GM19238 (cell line): ENCODE measurements around the gene NPAS3.

ENCODE experiments used
- DNase-seq: peaks from one replicate; pipeline ENCODE4 v3.0.0; 2011; ENCODE audit warnings: low spot score; ENCODE audit not compliant: insufficient read length

The NPAS3 gene

GRCh38 chr14:33569821-33570687 is 631.4 kb downstream of the NPAS3 start:
- no peak for DNase-seq

GRCh38 chr14:33570694-33571310 is 632.1 kb downstream of the NPAS3 start:
- DNase-seq, result no peak

- DNase-seq, result no peak
These were observed 634.7 kb downstream of the NPAS3 start for GRCh38 chr14:33573301-33573880.

- DNase-seq, result no peak
These were observed 637.3 kb downstream of the NPAS3 start for GRCh38 chr14:33576014-33576413.

- DNase-seq, result no peak
These were observed 640.0 kb downstream of the NPAS3 start for GRCh38 chr14:33578461-33579216.

- no peak for DNase-seq
These were observed 641.6 kb downstream of the NPAS3 start for GRCh38 chr14:33580231-33580749.

- no peak for DNase-seq
These were observed 642.2 kb downstream of the NPAS3 start for GRCh38 chr14:33580841-33581240.

- no peak for DNase-seq
These were observed 646.0 kb downstream of the NPAS3 start for GRCh38 chr14:33584697-33585096.

- no peak for DNase-seq
These were observed 648.1 kb downstream of the NPAS3 start for GRCh38 chr14:33586806-33587205.

GRCh38 chr14:33587791-33588190 is 649.1 kb downstream of the NPAS3 start:
- DNase-seq, result no peak

GRCh38 chr14:33588771-33589170 is 650.1 kb downstream of the NPAS3 start:
- no peak for DNase-seq

- no peak for DNase-seq
These were observed 650.7 kb downstream of the NPAS3 start for GRCh38 chr14:33589334-33589733.

GRCh38 chr14:33590891-33591630 is 652.4 kb downstream of the NPAS3 start:
- no peak for DNase-seq

- no peak for DNase-seq
These were observed 653.6 kb downstream of the NPAS3 start for GRCh38 chr14:33592297-33592696.

GRCh38 chr14:33596211-33597080 is 657.8 kb downstream of the NPAS3 start:
- DNase-seq, result no peak

GRCh38 chr14:33598582-33598981 is 659.9 kb downstream of the NPAS3 start:
- DNase-seq, result no peak

- no peak for DNase-seq
These were observed 663.7 kb downstream of the NPAS3 start for GRCh38 chr14:33602396-33602795.

- no peak for DNase-seq
These were observed 667.9 kb downstream of the NPAS3 start for GRCh38 chr14:33606591-33606990.

- no peak for DNase-seq
These were observed 670.9 kb downstream of the NPAS3 start for GRCh38 chr14:33609582-33609981.

- no peak for DNase-seq
These were observed 671.4 kb downstream of the NPAS3 start for GRCh38 chr14:33610121-33610520.
